Measurements from ENCODE around the gene ZNF775.

The ZNF775 gene

DNA sequence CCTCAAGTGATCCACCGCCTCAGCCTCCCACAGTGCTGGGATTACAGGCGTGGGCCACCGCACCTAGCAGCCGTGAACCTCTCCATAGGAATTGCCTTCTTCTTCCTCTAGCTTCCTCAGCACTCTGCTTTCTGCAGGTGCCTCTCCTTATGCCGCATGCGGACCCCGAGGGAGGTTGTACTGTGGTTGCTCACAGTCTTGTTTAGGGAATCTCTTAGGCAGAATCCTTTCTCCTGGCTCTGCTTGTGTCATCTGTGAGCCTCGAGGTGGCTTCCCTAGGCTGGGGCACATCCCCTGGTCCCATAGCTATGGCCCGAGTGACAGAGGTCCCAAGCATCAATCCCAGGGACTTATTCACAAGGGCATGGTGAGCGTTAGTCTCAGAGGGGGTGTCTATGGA is 38.1 kb downstream of the ZNF775 start:
- TF ChIP-seq, protein P1, sequence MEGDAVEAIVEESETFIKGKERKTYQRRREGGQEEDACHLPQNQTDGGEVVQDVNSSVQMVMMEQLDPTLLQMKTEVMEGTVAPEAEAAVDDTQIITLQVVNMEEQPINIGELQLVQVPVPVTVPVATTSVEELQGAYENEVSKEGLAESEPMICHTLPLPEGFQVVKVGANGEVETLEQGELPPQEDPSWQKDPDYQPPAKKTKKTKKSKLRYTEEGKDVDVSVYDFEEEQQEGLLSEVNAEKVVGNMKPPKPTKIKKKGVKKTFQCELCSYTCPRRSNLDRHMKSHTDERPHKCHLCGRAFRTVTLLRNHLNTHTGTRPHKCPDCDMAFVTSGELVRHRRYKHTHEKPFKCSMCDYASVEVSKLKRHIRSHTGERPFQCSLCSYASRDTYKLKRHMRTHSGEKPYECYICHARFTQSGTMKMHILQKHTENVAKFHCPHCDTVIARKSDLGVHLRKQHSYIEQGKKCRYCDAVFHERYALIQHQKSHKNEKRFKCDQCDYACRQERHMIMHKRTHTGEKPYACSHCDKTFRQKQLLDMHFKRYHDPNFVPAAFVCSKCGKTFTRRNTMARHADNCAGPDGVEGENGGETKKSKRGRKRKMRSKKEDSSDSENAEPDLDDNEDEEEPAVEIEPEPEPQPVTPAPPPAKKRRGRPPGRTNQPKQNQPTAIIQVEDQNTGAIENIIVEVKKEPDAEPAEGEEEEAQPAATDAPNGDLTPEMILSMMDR (IDR thresholded peaks at IDR 0.05; ENCODE audit: extremely low read depth, insufficient read depth, missing control alignments): no peak
- no peak for DNase-seq (ENCODE audit: low spot score)
- in situ Hi-C loops (cut with MboI; ENCODE audit: low pct_unique_long_range_greater_than_20kb, low sequenced_read_pairs, unreplicated experiment): no loop called here

DNA sequence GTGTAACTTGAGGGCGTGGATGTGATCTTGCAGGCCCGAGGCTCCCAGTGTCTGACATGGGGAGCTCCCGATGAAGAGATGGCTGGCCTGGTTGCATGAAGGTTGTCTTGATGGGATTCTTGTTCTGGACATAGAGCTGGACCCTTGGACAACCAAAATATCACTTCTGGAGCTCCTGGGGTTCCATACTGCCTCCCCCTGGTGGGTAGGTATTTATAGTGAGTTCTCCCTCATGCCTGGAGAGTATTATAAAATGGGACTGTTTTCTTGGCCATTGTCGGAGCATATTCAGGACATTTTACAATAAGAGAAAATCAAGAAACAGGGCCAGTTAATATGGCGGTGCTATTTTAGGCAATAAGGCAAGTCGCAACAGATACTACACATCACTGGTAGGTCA is 38.7 kb downstream of the ZNF775 start:
- no peak for DNase-seq (ENCODE audit: low spot score)
- TF ChIP-seq, protein P1 (IDR thresholded peaks at IDR 0.05; ENCODE audit: extremely low read depth, insufficient read depth, missing control alignments): peak; percentile 40
- in situ Hi-C loops (cut with MboI; ENCODE audit: low pct_unique_long_range_greater_than_20kb, low sequenced_read_pairs, unreplicated experiment): no loop called here

DNA sequence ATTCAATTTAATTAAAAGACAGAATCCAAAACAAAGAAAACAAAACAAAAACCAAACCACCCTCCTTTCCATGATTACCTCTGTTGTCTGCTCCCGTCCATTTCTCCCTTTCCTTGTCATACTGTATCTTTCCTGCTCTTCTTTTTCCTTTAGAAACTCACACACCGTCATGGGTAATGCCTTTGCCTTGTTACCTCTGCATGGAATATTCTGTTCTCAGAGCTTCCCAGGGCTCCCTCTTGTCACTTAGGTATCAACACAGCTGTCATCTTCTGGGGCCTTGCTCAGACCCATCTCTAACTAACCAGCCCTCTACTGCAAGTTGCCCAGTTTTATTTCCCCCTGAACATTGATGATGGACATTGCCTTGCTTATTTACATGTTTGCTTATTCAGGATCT is 41.1 kb downstream of the ZNF775 start:
- TF ChIP-seq, protein P1 (IDR thresholded peaks at IDR 0.05; ENCODE audit: extremely low read depth, insufficient read depth, missing control alignments): no peak
- in situ Hi-C loops (cut with MboI; ENCODE audit: low pct_unique_long_range_greater_than_20kb, low sequenced_read_pairs, unreplicated experiment): no loop called here
- DNase-seq (ENCODE audit: low spot score): no peak

DNA sequence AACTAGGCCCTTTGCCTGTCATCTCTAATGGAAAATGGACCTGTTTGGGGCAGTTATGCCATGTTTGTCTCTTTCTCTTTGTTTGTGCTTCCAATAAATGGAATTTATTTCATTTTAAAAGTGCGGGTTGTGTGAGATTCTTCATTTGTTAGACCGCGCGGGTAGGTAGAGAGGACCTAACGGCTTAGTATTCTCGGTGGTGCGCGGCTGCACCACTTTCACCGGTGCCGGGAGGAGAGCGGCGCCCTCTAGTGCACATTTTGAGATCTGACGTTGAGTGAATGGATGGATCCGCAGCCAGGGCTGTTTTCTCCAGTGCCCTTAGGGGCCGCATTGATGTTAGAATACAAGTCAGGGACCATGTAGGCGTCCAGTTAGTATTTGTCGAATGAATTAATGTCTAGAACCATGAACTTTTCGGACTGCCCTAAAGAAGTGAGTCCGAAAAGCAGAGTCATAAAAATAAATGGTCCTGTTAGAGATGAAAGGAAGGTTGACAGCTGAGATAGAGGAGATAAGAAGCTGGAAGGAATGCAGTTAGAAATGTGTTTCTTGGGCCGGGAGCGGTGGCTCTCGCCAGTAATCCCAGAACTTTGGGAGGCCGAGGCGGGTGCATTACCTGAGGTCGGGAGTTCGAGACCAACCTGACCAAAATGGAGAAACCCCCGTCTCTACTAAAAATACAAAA is 42.0 kb downstream of the ZNF775 start:
- in situ Hi-C loops (cut with MboI; ENCODE audit: low pct_unique_long_range_greater_than_20kb, low sequenced_read_pairs, unreplicated experiment): no loop called here
- peak; percentile 88 for DNase-seq (ENCODE audit: low spot score)
- TF ChIP-seq, protein P1 (IDR thresholded peaks at IDR 0.05; ENCODE audit: extremely low read depth, insufficient read depth, missing control alignments): peak; percentile 81

DNA sequence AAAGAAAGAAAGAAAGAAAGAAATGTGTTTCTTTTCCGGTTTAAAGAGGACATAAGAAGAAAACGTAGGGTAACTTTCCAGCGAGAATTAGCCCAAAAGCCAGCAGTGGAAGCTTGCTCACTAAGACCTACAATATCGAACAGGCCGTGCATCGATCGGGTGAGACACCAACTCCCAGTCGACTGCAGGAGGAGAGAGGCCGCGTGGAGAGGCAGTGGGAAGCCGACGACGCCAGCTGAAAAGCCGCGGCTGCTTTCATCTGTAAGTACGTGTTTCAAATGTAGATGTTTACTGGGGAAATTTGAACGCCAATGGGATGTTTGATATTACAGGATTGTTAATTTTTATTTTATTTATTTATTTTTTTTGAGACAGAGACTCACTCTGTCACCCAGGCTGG is 42.7 kb downstream of the ZNF775 start:
- no peak for DNase-seq (ENCODE audit: low spot score)
- TF ChIP-seq, protein P1 (IDR thresholded peaks at IDR 0.05; ENCODE audit: extremely low read depth, insufficient read depth, missing control alignments): no peak
- in situ Hi-C loops (cut with MboI; ENCODE audit: low pct_unique_long_range_greater_than_20kb, low sequenced_read_pairs, unreplicated experiment): no loop called here

DNA sequence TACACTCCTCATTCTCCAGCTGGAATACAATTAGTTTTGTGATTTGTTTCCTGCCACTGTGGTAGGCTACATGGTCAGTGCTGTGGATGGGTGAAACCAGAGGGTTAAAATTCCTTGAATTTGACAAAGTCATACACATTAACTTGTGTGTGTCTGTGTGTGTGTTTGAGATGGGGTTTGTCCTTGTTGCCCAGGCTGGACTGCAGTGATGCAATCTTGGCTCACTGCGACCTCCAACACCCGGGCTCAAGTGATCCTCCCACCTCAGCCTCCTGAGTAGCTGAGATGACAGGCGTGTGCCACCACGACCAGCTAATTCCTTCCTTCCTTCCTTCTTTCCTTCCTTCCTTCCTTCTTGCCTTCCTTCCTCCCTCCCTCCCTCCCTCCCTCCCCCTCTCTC is 46.5 kb downstream of the ZNF775 start:
- in situ Hi-C loops (cut with MboI; ENCODE audit: low pct_unique_long_range_greater_than_20kb, low sequenced_read_pairs, unreplicated experiment): no loop called here
- TF ChIP-seq, protein P1 (IDR thresholded peaks at IDR 0.05; ENCODE audit: extremely low read depth, insufficient read depth, missing control alignments): no peak
- DNase-seq (ENCODE audit: low spot score): no peak

All from GM13977 (cell line).